Subcutaneous adipose tissue (tissue), 4 donors: ENCODE data around the gene TTC9B. TPM values are rescaled to one million over a fixed set of nuclear protein-coding genes. Genes with fewer than 3 reads are reported as not detected.

Experiments
- CTCF ChIP-seq: fragments of 450-650 bp; IDR thresholded peaks from one replicate; pipeline ENCODE4 v1.5.1; 2016; ENCODE audit warnings: low read depth, mild to moderate bottlenecking, control low read depth, antibody characterized with exemption, moderate library complexity
- total RNA-seq, 4 donors: library from RNA; depleted of rRNA; stranded (reverse); fragments of >200 nt; gene quantifications; one replicate each; pipeline ENCODE4 v1.1.0, GENCODE V29; 2016

Gene TTC9B
- total RNA-seq, 4 donors from 2014 or later, result not detected

- no peak for TF ChIP-seq CTCF
These were observed 44.1 kb downstream of the TTC9B start for GRCh38 chr19:40174092-40174491.

Other genes with a start within 250 kb of the TTC9B start
- gene PSMC4, start 247.2 kb downstream of the TTC9B start, total RNA-seq, result 10 to 100 TPM; 61.9 to 76.6 (median 66.9) TPM
- 10 to 100 TPM in 2 of 4 donors, 1 to 10 TPM in 2; 3.1 to 11.1 (median 8.1) TPM for gene ZNF546, start 221.3 kb downstream of the TTC9B start, total RNA-seq
- 10 to 100 TPM in 3 of 4 donors, 1 to 10 TPM in 1; 10.0 to 24.3 (median 17.8) TPM for gene ZNF780B, start 162.2 kb downstream of the TTC9B start, total RNA-seq
- gene ZNF780A, start 127.4 kb downstream of the TTC9B start, total RNA-seq, result 10 to 100 TPM in 3 of 4 donors, 1 to 10 TPM in 1; 7.0 to 14.5 (median 12.4) TPM
- gene MAP3K10, start 27.0 kb downstream of the TTC9B start, total RNA-seq, result 10 to 100 TPM in 1 of 4 donors, 1 to 10 TPM in 3; 1.5 to 13.9 (median 4.1) TPM
- 1 to 10 TPM in 2 of 4 donors, not detected in 2; 1.5 TPM for gene CCNP, start 8.3 kb upstream of the TTC9B start, total RNA-seq
- 100 to 1,000 TPM in 1 of 4 donors, 10 to 100 TPM in 3; 81.7 to 175 (median 93.9) TPM for gene AKT2, start 67.0 kb upstream of the TTC9B start, total RNA-seq
- 10 to 100 TPM in 3 of 4 donors, 1 to 10 TPM in 1; 6.8 to 19.2 (median 10.2) TPM for gene C19orf47, start 130.0 kb upstream of the TTC9B start, total RNA-seq
- 1,000 to 10,000 TPM in 1 of 4 donors, 100 to 1,000 TPM in 3; 142 to 1,114 (median 314) TPM for gene PLD3, start 130.3 kb upstream of the TTC9B start, total RNA-seq
- under 1 TPM in 2 of 4 donors, not detected in 2; 0.22 to 0.34 TPM for gene HIPK4, start 171.8 kb upstream of the TTC9B start, total RNA-seq
- 1 to 10 TPM; 2.0 to 8.1 (median 3.4) TPM for gene PRX, start 195.0 kb upstream of the TTC9B start, total RNA-seq
- 10 to 100 TPM in 2 of 4 donors, 1 to 10 TPM in 2; 7.6 to 13.4 (median 11.1) TPM for gene SERTAD1, start 207.6 kb upstream of the TTC9B start, total RNA-seq
- 10 to 100 TPM; 13.7 to 17.5 (median 15.5) TPM for gene SERTAD3, start 226.0 kb upstream of the TTC9B start, total RNA-seq
- 100 to 1,000 TPM; 213 to 378 (median 247) TPM for gene BLVRB, start 247.4 kb upstream of the TTC9B start, total RNA-seq
- gene SPTBN4, start 248.6 kb upstream of the TTC9B start, total RNA-seq, result 1 to 10 TPM; 1.4 to 5.1 (median 2.3) TPM